ENCODE data around the gene FN1.

DNA sequence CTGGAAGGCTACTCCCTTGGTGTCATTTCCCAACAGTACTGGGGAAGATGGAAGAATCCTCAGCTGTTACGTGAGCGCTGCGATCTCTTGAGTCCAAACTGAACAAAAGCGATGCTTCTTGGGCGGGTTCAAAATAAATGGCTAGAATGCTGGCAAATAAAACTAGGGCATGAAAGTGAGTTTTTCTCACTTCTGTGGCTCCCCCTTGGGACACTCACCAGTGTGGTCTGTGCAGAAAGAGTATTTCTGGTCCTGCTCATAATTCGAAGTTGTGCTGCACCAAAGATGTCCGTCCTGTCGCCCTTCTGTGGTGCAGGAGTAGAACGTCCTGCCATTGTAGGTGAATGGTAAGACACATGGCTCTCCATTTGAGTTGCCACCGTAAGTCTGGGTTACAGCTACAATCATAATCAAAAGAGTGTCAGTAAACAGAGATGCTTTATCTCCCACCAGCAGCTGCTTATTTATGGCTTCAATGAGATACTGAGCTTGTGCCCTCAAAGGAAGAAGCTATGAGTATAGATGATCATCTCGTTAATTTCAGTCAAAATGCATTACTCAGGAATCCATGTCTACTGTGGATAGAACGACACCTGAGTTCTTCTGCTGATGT, 11.8 kb downstream of the FN1 start:
- TF ChIP-seq CTCF (IDR thresholded peaks at IDR 0.05; ENCODE audit: low read length) = no peak
- no peak for TF ChIP-seq EZH2phosphoT487 (IDR thresholded peaks at IDR 0.05; ENCODE audit: low read length)
